Measurements from ENCODE around the gene ENTHD1.
A peak's percentile ranks its signal among the peaks of the same experiment; 100 is the strongest.
"Not testable (repeated sequence)": the region's sequence is repeated elsewhere in the genome, so short reads cannot be mapped to it uniquely, and the experiment has no call there.

ENTHD1 gene

DNA sequence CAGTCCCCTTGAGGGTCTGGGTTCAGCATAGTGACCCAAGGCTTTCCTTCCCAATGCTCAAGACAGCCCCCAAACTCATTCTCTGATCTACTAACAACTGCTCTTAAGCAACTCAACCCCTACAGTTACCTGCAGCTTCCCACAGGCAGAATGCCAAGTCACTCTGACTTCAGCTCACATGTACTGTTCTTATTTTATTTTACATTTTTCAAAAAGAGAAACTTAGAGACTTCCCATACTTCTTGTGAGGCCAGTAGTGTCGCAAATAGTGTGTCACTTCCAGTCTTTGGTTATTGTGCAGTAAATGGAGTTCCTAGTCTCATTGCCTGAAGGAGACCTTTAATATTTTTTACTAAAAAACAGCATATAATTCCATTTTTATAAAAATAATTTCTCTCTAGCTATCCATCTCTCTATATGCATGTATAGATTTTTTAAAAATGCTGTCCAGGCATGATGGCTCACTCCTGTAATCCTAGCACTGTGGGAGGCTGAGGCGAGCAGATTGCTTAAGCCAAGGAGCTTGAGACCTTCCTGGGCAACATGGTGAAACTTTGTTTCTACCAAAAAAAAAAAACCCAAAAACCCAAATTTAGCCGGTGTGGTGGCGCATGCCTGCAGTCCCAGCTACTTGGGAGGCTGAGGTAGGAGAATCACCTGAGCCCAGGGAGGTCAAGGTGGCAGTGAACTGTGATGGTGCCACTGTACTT, 41.8 kb downstream of the ENTHD1 start:
- DNase-seq (ENCODE audit: low read depth, low spot score): no peak

DNA sequence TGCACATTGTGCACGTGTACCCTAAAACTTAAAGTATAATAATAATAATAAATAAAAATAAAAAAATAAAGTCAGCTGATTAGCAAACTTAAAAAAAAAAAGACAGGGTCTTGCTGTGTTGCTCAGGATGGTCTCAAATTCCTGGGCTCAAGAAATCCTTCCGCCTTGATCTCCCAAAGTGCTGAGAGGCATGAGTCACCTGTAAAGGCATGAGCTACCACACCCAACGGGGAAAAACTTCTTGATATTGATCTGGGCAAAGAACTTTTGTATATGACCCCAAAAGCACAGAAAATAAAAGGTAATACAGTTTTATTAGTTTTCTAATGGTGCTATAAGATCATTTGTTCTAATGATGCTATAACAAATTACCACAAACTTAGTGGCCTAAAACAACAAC, 46.1 kb downstream of the ENTHD1 start:
- DNase-seq (ENCODE audit: low read depth, low spot score): no peak

DNA sequence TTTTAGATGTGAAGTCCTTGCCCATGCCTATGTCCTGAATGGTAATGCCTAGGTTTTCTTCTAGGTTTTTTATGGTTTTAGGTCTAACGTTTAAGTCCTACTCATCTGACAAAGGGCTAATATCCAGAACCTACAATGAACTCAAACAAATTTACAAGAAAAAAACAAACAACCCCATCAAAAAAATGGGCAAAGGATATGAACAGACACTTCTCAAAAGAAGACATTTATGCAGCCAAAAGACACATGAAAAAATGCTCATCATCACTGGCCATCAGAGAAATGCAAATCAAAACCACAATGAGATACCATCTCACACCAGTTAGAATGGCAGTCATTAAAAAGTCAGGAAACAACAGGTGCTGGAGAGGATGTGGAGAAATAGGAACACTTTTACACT, 47.0 kb downstream of the ENTHD1 start:
- DNase-seq (ENCODE audit: low read depth, low spot score): not testable (repeated sequence)

DNA sequence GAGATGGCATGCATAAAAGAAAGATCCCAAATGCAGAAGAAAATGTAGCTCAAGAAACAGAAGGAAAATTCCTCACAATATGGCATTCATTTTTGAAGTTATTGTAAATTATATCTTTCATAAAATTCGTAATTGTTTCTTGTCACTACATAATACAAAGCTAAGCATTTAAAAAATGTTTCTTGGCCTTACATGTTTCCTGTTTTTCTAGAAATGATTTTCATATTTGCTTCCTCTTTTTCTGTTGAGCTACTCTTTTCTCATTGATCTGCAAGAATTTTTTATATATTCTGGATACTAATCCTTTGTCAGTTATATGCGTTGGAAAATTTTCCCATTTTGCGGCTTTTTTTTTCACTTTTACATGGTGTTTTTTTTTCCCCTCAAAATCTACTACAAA, 48.0 kb downstream of the ENTHD1 start:
- no peak for DNase-seq (ENCODE audit: low read depth, low spot score)

DNA sequence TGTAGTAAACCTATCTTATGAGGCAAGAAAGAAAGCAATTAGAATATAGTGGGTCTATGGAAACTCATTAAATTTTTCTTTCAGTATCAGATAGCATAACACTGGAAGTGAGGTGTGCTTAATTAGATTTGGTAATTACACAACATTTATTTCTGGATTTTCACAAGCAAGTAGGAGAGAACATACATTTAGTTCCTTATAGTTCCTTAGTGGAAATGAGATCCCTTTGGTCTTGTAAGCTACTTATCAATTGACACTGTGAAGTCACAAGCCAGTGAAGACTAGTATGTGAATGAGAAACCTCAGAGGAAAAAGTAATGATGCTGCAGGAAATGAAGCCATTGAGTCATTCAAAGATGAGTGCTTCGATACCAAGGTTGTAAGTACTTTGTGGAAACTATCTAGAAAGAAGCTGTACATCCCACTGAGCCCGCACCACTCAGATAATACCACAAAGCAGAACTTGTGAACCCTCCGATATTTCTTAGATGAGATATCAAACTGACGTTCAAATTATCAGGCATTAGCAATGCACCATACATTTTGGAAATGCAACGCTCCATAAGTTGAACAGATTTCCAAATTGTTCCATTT, 53.5 kb downstream of the ENTHD1 start:
- peak; percentile 1 for DNase-seq (ENCODE audit: low read depth, low spot score)

DNA sequence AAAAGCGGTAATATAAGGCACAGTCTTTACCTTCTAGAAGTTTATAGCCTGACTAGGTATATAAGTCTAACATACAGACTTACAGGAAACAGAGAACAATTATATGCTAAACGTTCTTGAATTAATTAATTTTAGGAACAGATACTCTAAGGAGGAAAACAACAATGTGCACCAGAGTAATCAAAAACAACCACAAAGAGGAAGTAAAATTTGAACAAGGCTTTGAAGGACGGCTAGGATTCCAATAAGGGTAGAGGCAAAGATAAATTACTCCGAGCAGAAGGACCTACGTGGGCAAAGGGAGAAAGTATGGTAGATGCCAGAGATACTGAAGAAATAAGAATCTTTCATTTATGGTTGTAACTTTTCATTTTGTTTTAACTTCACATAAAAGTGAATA, 54.4 kb downstream of the ENTHD1 start:
- DNase-seq (ENCODE audit: low read depth, low spot score): no peak

DNA sequence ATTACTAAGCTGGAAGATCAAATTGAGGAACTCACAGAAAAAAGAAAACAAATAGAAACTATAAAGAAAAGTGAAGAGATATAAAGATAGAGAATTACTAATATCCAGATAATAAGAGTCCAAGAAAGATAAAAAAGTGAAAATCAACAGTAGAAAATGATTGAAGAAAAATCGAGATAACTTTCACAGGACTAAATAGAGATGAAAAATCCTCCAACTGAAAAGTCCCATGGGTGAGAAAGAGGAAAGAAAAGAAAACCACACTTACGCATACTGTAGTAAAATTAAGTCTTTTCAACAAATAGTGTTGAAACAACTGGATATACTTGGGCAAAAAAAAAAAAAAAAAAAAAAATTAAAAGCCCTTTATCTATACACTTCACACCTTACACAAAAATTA, 60.0 kb downstream of the ENTHD1 start:
- no peak for DNase-seq (ENCODE audit: low read depth, low spot score)

DNA sequence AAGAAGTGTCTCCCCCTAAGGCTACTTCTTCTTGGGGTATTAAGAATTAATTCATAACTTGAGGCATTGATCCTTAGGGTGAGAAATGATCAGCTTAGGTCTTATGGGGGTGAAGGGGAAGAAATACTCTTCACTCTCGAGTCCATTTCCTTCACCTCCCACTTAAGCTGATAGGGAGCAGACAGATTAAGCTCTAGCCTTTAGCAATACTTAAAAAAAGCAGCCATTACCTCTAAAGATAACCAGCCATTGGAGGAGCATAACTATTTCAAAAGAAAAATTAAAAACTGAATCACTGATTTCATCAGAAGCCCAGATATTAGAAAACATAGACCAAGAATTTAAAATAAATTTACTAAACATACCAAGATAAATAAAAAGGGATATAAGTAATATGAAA, 60.5 kb downstream of the ENTHD1 start:
- DNase-seq (ENCODE audit: low read depth, low spot score): no peak

DNA sequence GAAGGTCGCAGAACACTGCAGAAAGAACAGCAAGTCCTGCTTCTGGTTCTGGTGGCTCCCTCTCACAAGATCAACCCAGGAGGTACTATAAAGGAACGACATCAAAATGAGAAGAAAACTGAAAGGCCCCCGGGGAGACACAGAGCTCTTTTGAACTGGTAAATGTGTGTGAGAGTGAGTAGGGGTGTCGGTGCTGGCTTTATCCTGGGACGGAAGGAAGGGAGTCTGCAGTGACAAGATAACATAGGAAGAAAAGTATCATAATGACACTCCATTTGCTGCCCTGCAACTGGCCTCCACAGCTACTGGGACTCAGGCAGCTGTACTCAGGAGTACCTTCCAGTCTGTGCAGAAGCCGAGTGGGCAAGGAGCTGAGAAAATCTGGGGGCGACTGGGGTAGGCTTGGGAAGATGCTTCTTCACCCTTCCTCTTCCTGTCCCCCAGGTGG, 60.9 kb downstream of the ENTHD1 start:
- DNase-seq (ENCODE audit: low read depth, low spot score): no peak

DNA sequence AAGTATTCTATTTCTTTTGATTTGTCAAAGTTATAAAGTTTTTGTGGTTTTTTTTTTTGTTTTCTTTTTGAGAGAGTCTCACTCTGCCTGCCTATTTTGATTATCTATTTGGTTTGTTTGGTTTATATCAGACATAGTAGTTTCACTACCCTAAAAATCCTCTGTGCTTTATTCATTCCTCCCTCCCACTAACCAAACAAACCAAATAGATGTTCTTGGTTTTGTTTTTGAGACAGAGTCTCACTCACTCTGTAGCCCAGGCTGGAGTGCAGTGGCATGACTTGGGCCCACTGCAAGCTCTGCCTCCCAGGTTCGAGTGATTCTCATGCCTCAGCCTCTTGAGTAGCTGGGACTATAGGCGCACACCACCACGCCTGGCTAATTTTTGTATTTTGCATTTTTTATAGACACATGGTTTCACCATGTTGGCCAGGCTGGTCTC, 67.9 kb downstream of the ENTHD1 start:
- no peak for DNase-seq (ENCODE audit: low read depth, low spot score)

DNA sequence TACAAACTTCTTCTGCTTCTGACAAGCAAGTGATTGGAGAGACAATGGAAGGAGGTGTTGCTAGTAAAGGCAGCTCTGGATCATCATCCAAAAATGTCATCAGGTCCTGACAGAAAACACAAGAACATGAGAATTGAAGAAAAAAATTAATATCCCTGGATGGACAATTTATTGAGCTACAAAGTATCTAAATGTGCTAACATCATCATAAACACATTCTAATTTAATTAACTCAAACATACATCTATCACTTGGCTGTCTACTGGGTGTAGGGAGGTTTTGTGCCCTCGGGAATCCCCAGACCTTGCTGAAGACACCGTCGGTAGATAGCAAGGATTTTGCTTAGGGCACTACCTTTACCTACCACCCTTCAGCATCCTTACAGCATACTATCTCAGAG, 72.6 kb downstream of the ENTHD1 start:
- DNase-seq (ENCODE audit: low read depth, low spot score): no peak

DNA sequence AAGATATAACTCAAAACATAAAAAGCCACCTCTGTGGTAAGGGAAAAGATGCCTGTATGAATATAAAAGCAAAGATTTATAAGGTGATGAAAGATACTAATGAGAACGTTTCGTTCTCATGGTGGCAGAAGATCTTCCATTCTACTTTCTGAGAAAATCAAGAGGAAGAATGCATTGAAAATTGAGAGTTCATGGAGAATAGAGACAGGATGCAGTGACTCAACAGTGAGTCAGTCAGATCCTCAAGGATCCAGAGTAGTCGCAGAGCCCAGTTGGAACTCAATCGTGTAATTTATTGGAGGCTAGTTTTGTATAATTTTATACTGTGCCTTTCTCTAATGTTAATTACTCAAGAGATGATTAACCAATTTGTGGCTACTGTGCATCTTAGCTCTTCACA, 73.3 kb downstream of the ENTHD1 start:
- DNase-seq (ENCODE audit: low read depth, low spot score): no peak

DNA sequence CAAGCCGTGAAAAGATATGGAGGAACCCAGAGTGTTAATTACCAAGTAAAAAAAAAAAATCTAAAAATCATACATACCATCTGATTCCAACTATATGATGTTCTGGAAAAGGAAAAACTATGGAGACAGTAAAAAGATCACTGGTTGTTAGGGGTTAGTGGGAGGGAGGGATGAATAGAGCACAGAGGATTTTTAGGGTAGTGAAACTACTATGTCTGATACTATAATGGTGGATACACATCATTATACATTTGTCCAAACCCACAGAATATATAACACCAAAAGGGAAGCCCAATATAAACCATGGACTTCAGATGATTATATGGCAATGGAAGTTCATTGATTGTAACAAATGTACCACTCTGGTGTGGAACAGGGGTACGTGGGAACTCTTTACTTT, 74.1 kb downstream of the ENTHD1 start:
- DNase-seq (ENCODE audit: low read depth, low spot score): no peak

DNA sequence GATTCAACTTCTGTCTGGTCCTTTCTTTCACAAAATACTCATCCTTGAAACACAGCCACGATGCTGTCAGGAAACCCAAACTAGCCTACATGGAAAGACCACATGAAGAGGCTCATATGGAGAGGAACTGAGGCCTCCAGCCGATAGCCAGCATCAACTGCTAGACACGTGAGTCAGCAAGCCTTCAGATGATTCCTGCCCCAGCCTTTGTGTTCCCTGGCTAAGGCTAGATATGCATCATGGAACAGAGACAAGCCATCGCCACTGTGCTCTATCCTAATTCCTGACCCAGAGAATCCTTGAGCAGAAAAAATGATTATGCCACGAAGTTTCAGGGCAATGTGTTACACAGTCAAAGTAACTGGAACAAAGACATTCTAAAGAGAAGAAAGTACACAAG, 75.5 kb downstream of the ENTHD1 start:
- DNase-seq (ENCODE audit: low read depth, low spot score): no peak

DNA sequence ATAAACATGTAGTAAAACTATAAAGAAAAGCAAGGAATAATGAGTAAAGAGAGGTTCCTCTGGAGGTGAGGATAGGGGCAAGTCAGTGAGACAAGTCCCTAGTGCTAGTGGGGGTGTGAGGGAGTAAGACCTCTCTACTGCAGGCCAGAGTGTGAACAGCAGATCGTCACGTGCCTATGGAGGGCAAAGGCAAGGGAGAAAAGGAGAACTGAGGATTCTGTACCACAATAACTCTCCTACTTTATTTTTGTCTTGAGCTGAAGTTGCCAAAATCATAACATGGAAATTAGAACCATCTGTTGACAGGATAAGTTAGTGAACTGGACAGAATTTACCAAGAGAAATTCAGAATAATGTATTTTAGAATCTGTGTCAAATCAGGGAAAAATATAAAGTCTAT, 77.6 kb downstream of the ENTHD1 start:
- DNase-seq (ENCODE audit: low read depth, low spot score): no peak

DNA sequence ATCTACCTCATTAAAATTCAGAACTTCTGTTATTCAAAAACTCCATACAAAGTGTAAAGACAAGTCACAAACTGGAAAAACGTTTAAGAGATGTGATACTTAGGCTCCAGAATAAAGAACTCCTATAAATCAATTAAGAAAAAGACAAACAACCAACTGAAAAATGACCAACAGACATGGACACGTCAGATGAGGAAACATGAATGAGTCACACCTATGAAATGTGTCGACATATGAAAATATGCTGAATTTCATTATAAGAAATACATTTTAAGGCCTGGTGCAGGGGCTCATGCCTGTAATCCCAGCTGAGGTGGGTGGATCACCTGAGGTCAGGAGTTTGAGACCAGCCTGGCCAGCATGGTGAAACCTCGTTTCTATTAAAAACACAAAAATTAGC, 78.7 kb downstream of the ENTHD1 start:
- DNase-seq (ENCODE audit: low read depth, low spot score): no peak

DNA sequence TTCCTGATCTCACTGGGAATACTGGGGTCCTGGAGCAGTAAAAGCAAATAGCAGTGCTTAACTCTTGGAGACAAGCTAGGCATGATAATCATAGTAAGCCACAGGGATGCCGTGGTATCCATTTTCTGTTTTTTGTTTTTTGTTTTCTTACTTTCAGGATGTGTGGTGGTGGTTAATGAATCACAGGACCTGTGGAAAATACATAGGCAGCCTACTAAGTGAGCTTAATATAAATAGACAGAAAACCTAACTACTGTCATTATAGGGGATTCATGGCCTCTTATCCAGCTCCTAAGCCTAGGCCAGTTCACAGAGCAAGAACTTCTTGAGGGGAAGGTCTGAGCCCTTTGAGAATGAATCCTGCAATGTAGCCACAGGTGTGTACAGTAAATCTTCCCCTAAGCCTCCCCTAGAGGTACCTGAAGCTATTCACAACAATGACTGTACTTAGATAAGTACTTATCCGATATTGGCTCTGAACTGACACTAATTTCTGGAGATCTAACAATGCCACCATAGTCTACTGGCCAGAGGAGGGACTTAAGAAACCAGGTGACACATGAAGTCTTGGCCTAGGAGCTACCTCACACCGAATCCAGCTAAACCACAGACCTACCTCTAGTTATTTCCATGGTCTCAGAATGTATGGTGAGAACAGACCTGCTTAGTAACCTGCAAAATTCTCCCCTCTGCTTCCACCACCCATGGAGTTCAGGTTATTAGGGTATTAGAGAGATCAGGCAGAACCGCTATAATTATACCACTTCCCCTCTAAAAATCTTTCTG, 83.6 kb downstream of the ENTHD1 start:
- no peak for DNase-seq (ENCODE audit: low read depth, low spot score)

DNA sequence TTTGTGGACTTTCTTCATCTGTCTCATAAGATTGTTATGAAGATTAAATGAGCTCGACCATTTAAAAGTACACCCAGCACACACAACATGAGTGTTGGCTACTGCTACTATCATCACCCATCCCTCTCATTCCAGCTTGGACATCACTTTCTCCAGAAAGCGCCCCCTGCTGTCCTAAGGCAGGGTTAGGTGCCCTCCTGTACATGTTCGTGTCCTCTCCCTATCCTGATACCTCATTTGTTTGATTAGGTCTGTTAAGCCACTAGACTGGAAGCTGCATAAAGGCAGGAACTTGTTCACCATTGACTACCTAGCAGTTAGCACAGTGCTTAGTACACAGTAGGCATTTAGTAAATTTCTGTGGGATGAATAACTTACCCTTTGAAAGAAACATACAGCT, 85.5 kb downstream of the ENTHD1 start:
- no peak for DNase-seq (ENCODE audit: low read depth, low spot score)

DNA sequence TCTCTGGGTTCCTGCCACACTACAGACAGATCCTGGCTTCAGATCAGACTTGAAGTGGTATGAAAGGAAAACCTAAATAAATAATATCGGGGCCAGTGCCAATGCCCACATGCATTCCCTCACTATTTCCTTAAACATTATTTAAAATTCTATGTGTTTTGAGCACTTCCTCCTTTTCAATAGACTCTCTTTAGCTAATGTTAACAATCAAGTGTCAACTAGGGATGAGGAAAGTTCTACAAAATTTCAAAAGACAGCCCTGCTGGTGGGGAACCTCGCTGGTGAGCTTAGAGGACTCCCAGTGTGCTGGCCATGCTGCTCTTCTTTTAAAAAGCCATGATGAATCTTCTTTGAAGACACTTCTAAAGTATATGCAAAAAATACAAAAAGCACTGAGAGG, 87.5 kb downstream of the ENTHD1 start:
- no peak for DNase-seq (ENCODE audit: low read depth, low spot score)

DNA sequence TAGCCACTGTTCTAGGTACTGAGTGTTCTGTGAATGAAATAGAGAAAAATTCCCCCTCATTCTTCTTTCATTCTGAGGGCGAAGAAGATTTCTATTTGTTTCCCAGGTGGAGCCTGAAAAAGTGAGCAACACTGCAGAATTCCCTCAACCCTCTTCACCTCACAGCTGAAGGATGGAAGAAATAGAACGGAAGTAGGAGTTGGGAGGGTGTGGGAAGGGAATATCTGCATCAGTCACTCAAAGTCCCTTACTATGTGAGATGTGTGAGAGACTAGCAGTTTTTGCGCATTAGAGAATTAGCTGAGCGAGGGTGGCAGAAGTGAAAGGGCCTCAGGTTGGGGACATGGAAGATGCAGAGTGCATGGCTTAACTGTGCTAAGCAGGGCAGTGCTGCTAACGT, 88.4 kb downstream of the ENTHD1 start:
- no peak for DNase-seq (ENCODE audit: low read depth, low spot score)

DNA sequence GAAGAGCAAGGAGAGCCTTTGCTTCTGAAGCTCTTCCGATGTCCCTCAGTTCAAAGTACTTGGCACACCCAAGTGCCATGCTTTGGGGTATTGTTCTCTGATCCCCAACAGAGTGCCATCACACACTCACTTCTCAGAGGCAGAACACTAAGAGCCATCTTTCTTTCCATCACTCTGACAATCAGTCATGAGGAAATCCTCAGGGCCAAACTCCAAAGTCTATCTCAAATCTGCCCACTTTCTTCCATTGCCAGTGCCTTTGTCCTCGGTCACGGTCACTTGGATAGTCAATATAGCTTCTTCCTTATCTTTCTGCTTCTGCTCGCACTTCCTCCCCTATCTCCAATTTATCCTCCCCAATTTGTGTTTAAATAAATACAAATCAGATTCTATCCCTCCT, 90.9 kb downstream of the ENTHD1 start:
- no peak for DNase-seq (ENCODE audit: low read depth, low spot score)

DNA sequence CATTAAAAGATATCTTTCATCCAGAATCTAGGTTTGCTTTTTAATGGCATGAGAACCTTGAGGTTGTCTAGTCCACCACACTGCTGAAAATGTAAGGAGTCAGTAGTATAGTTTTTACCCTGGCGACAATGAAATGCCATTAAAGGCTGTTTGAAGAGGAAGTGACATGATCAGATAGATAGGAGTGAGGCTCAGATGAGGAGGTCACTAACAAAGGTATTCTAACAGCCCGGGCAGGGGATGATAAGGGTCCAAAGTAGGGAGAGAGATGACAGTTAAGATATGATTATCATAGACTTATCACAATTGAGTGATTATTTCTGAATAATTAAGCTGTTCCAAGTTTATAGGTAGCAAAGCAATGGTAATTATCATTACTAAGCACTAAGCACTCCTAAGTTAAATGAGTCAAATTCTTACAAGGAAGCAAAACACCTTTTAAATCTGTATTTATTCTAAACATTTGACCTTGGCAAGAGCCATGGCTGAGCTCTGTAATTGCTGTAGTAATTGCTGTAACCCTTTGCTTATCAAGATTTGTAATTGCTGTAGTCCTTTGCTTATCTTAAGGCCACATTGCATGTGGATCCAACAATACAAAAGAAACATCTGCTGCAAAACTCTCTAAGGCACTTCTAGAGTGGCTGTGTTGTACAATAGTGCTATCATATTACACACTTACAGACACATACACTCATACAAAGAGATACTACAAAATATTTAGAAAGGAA, 92.6 kb downstream of the ENTHD1 start:
- no peak for DNase-seq (ENCODE audit: low read depth, low spot score)
